PC-3 (cell line): Measurements from ENCODE around the gene RBMX. TPM values are rescaled to one million over a fixed set of nuclear protein-coding genes. Genes with fewer than 3 reads are reported as not detected.

Experiments
- ATAC-seq: fragments of 200-7000 bp; cut with Tn5 transposase; 2 replicates; pipeline ENCODE4 v1.9.1; 2020; ENCODE audit warnings: mild to moderate bottlenecking, moderate library complexity
- BruUV-seq: library from RNA; stranded (reverse); fragments of 400-500 nt; replicated peaks from 2 replicates; lab custom pipeline; 2021; lab: Mats Ljungman, UMichigan
- CTCF ChIA-PET: fragments of 300-600 bp; sonication (Branson Sonifier 250); formaldehyde crosslinking; loops from one replicate; lab custom pipeline; 2022; ENCODE audit warnings: antibody characterized with exemption; lab: Charles Lee
- POLR2A ChIA-PET: fragments of 300-600 bp; sonication (Branson Sonifier 250); formaldehyde crosslinking; loops from one replicate; lab custom pipeline; 2022; ENCODE audit warnings: antibody characterized with exemption; ENCODE audit not compliant: unreplicated experiment; lab: Charles Lee
- DNase-seq: peaks from one replicate; pipeline ENCODE4 v3.0.0-alpha.2; 2015
- H2AFZ ChIP-seq: fragments of 300-600 bp; sonication (generic); 2 replicates; pipeline ENCODE4 v1.6.0; 2016; ENCODE audit warnings: antibody characterized with exemption, low read length
- H3F3A ChIP-seq: fragments of 300-600 bp; sonication (generic); one replicate; pipeline ENCODE4 v1.6.0; 2017; ENCODE audit warnings: antibody characterized with exemption, low read length, control low read depth, mild to moderate bottlenecking; ENCODE audit not compliant: unreplicated experiment
- H3K27ac ChIP-seq: fragments of 300-600 bp; sonication (generic); 2 replicates; pipeline ENCODE4 v1.5.1; 2016; ENCODE audit warnings: mild to moderate bottlenecking, low read length
- H3K27me3 ChIP-seq: fragments of 300-600 bp; sonication (generic); 2 replicates; pipeline ENCODE4 v1.6.1; 2016; ENCODE audit warnings: low read length, mixed read lengths
- H3K36me3 ChIP-seq: fragments of 300-600 bp; sonication (generic); 2 replicates; pipeline ENCODE4 v1.6.1; 2016; ENCODE audit warnings: low read depth, mixed run types, low read length, mixed read lengths
- H3K4me1 ChIP-seq: fragments of 300-600 bp; sonication (generic); 2 replicates; pipeline ENCODE4 v1.5.1; 2016; ENCODE audit warnings: low read length; ENCODE audit not compliant: insufficient read depth
- H3K4me2 ChIP-seq: fragments of 300-600 bp; sonication (generic); 2 replicates; pipeline ENCODE4 v1.6.0; 2016; ENCODE audit warnings: low read length
- H3K4me3 ChIP-seq: fragments of 300-600 bp; sonication (generic); 2 replicates; pipeline ENCODE4 v1.5.1; 2016; ENCODE audit warnings: mild to moderate bottlenecking, low read length, mixed read lengths
- H3K79me2 ChIP-seq: fragments of 300-600 bp; sonication (generic); 2 replicates; pipeline ENCODE4 v1.6.1; 2017; ENCODE audit warnings: low read length, mixed read lengths
- H3K9ac ChIP-seq: fragments of 300-600 bp; sonication (generic); 2 replicates; pipeline ENCODE4 v1.6.0; 2016; ENCODE audit warnings: mild to moderate bottlenecking, low read length
- H3K9me2 ChIP-seq: fragments of 300-600 bp; sonication (generic); replicated peaks from 2 replicates; pipeline ENCODE4 v1.6.1; 2016; ENCODE audit warnings: mixed run types, low read length, mixed read lengths
- H3K9me3 ChIP-seq: fragments of 300-600 bp; sonication (generic); 2 replicates; pipeline ENCODE4 v1.6.1; 2016; ENCODE audit warnings: low read length, mixed read lengths
- H4K20me1 ChIP-seq: fragments of 300-600 bp; sonication (generic); 2 replicates; pipeline ENCODE4 v1.6.1; 2016; ENCODE audit warnings: low read length, mixed read lengths
- EZH2 ChIP-seq: fragments of 300-600 bp; sonication (generic); IDR thresholded peaks from one replicate; pipeline ENCODE4 v1.6.1; 2017; ENCODE audit warnings: antibody characterized with exemption, mild to moderate bottlenecking, low read length; ENCODE audit not compliant: unreplicated experiment
- EZH2phosphoT487 ChIP-seq: fragments of 300-600 bp; sonication (generic); IDR thresholded peaks from 2 replicates; pipeline ENCODE4 v1.6.1; 2018; ENCODE audit warnings: mild to moderate bottlenecking, antibody characterized with exemption, low read length, borderline replicate concordance
- intact Hi-C: fragments of 100-400 bp; cut with micrococcal nuclease; formaldehyde crosslinking; loops from 2 replicates; pipeline ENCODE4 v1.9.0; 2023
- total RNA-seq: library from RNA; depleted of rRNA; stranded (reverse); fragments of >200 nt; gene quantifications from 2 replicates; pipeline ENCODE4 v1.2.3, GENCODE V29; 2014
- TF ChIP-seq, protein P1 (sequence below): fragments of 300-600 bp; sonication (generic); conservative IDR thresholded peaks from 2 replicates; pipeline ENCODE4 v1.5.1; 2017; ENCODE audit warnings: antibody characterized with exemption, low read depth, mild to moderate bottlenecking, low read length

The RBMX gene
- total RNA-seq, 1 experiment from 2014 or later: 288 TPM

DNA sequence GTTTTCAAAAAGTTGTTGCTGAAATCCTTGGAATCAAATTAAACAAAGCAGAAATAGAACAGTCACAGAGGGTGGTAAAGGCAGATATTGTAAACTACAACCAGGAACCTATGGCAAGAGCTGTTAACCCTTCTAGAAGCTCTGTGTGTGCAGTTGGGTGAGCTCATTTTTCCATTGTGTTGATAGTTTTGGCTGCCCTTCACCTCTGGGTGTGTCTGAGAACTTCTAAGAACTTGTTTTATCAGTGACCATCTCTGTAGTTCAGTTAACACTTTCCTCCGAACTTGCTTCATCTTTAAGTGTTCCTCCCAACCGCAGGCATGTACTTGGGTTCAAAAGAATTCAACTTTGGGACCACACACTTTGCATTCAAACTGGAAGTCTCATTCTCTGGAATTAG, 32.7 kb downstream of the RBMX start:
- intact Hi-C loops: no loop called here
- DNase-seq: no peak
- H3K4me2 ChIP-seq: no peak overlapping the region
- no peak overlapping the region for H3K9ac ChIP-seq
- no peaks in the 10 kb centered on the region for H3F3A ChIP-seq
- no peaks in the 10 kb centered on the region for H3K79me2 ChIP-seq
- H3K4me3 ChIP-seq: no peak overlapping the region
- TF ChIP-seq, protein P1, sequence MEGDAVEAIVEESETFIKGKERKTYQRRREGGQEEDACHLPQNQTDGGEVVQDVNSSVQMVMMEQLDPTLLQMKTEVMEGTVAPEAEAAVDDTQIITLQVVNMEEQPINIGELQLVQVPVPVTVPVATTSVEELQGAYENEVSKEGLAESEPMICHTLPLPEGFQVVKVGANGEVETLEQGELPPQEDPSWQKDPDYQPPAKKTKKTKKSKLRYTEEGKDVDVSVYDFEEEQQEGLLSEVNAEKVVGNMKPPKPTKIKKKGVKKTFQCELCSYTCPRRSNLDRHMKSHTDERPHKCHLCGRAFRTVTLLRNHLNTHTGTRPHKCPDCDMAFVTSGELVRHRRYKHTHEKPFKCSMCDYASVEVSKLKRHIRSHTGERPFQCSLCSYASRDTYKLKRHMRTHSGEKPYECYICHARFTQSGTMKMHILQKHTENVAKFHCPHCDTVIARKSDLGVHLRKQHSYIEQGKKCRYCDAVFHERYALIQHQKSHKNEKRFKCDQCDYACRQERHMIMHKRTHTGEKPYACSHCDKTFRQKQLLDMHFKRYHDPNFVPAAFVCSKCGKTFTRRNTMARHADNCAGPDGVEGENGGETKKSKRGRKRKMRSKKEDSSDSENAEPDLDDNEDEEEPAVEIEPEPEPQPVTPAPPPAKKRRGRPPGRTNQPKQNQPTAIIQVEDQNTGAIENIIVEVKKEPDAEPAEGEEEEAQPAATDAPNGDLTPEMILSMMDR: no peak
- TF ChIP-seq EZH2: no peak
- TF ChIP-seq EZH2phosphoT487: no peak
- H3K4me1 ChIP-seq: no peaks in the 10 kb centered on the region
- no peak overlapping the region for H3K27ac ChIP-seq
- peaks cover 4% of the 10 kb centered on the region; the same call in 1 of the 2 replicates for H3K36me3 ChIP-seq
- H3K9me2 ChIP-seq: no peaks in the 10 kb centered on the region
- no peaks in the 10 kb centered on the region for H4K20me1 ChIP-seq
- CTCF ChIA-PET: no interaction called here
- POLR2A ChIA-PET: no interaction called here
- ATAC-seq: no peak
- no peaks in the 10 kb centered on the region for H3K9me3 ChIP-seq
- no peak overlapping the region for H2AFZ ChIP-seq
- no peaks in the 10 kb centered on the region for H3K27me3 ChIP-seq
- BruUV-seq: no TSS peak

DNA sequence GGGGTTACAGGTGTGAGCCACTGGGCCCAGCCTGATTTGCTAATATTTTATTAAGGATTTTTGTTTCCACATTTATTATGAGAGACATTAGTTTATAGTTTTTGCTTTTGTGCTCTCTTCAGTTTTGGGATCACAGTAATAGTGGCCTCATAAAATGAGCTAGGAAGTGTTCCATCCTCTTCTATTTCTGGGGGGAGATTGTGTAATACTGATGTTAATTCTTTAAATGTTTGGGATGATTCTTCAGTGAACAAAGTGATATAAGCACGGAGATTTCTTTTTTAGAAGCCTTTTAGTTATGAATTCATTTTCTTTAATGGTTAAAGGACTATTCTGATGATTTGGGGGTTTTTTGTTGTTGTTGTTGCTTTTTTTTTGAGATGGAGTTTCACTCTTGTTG, 41.3 kb downstream of the RBMX start:
- H3F3A ChIP-seq: no peaks in the 10 kb centered on the region
- no peak overlapping the region for H2AFZ ChIP-seq
- H3K4me3 ChIP-seq: no peak overlapping the region
- H4K20me1 ChIP-seq: no peaks in the 10 kb centered on the region
- ChIA-PET CTCF (interaction anchor here (0.7 kb wide), 1 partner anchor 144 kb away, joined by 4 read pairs; no protein-coding TSS in a partner anchor), POLR2A (no interaction called here)
- H3K79me2 ChIP-seq: no peaks in the 10 kb centered on the region
- no peaks in the 10 kb centered on the region for H3K4me1 ChIP-seq
- no peaks in the 10 kb centered on the region for H3K36me3 ChIP-seq
- H3K9me2 ChIP-seq: no peaks in the 10 kb centered on the region
- no peak overlapping the region for H3K27ac ChIP-seq
- no peak for ATAC-seq
- H3K9ac ChIP-seq: no peak overlapping the region
- no peaks in the 10 kb centered on the region for H3K9me3 ChIP-seq
- no peak overlapping the region for H3K4me2 ChIP-seq
- DNase-seq: no peak
- intact Hi-C loops: no loop called here
- no peaks in the 10 kb centered on the region for H3K27me3 ChIP-seq
- no peak for TF ChIP-seq EZH2phosphoT487
- TF ChIP-seq, protein P1: no peak
- TF ChIP-seq EZH2: no peak
- BruUV-seq: no TSS peak

DNA sequence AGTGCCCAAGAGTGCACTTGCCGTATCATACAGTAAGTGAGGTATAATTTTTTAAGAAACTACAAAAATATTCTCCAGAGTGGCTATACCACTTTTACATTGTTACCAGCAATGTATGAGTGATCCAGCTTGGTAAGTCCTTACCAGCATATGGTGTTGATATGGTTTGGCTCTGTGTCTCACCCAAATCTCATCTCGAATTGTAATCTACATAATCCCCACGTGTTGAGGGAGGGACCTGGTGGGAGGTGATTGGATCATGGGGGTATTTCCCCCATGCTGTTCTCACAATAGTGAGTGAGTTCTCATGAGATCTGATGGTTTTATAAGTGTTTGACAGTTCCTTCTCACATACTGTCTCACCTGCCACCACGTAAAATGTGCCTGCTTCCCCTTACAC, 44.8 kb downstream of the RBMX start:
- no peaks in the 10 kb centered on the region for H3K27me3 ChIP-seq
- no peaks in the 10 kb centered on the region for H3F3A ChIP-seq
- intact Hi-C loops: no loop called here
- no TSS peak for BruUV-seq
- no peaks in the 10 kb centered on the region for H3K79me2 ChIP-seq
- ATAC-seq (no peak), DNase-seq (no peak)
- H3K4me2 ChIP-seq: no peak overlapping the region
- H3K9me3 ChIP-seq: no peaks in the 10 kb centered on the region
- no peak overlapping the region for H3K27ac ChIP-seq
- H3K4me1 ChIP-seq: no peaks in the 10 kb centered on the region
- H4K20me1 ChIP-seq: no peaks in the 10 kb centered on the region
- H3K36me3 ChIP-seq: no peaks in the 10 kb centered on the region
- H3K4me3 ChIP-seq: no peak overlapping the region
- TF ChIP-seq, protein P1: no peak
- TF ChIP-seq EZH2 (no peak), EZH2phosphoT487 (no peak)
- ChIA-PET CTCF (no interaction called here), POLR2A (no interaction called here)
- no peak overlapping the region for H3K9ac ChIP-seq
- no peaks in the 10 kb centered on the region for H3K9me2 ChIP-seq
- H2AFZ ChIP-seq: no peak overlapping the region
